ENCODE data around the gene AZGP1.

The AZGP1 gene

GRCh38 chr7:99928994-99929729, 46.7 kb downstream of the AZGP1 start, which contains the start of gene GJC3:
Gene GJC3, minus strand, starts transcription at chr7:99929620. Its CDS starts 0 bp downstream, at chr7:99929620.
- no peaks in the 10 kb centered on the region for H3F3A ChIP-seq (ENCODE audit: insufficient read depth, low read length)

GRCh38 chr7:99928188-99928587, 47.6 kb downstream of the AZGP1 start:
- H3K9me2 ChIP-seq (ENCODE audit: low read depth, low read length): no peaks in the 10 kb centered on the region
- no peak overlapping the region for H3K27ac ChIP-seq (ENCODE audit: low read depth, low read length, poor library complexity, severe bottlenecking)
- H3K9me3 ChIP-seq (ENCODE audit: low read length): no peaks in the 10 kb centered on the region
- H3K4me2 ChIP-seq (ENCODE audit: low read length): no peak overlapping the region
- no peak overlapping the region for H3K9ac ChIP-seq (ENCODE audit: low read length)
- no peaks in the 10 kb centered on the region for H3K79me2 ChIP-seq (ENCODE audit: insufficient read depth, low read length)
- TF ChIP-seq EZH2 (IDR thresholded peaks at IDR 0.05; ENCODE audit: borderline replicate concordance, low read length): no peak
- TF ChIP-seq CTCF (IDR thresholded peaks at IDR 0.05; ENCODE audit: low read length): no peak
- H3K4me3 ChIP-seq (ENCODE audit: low read depth, low read length, poor library complexity, severe bottlenecking): no peak overlapping the region
- no peaks in the 10 kb centered on the region for H3F3A ChIP-seq (ENCODE audit: insufficient read depth, low read length)
- H3K27me3 ChIP-seq (ENCODE audit: insufficient read depth, low read length): 0 out of 2 replicates have a peak, but pooled peaks cover 1% of the 10 kb centered on the region
- H2AFZ ChIP-seq (ENCODE audit: low read length): no peak overlapping the region
- peaks cover 6% of the 10 kb centered on the region for H3K4me1 ChIP-seq (ENCODE audit: insufficient read depth, low read length, severe bottlenecking)
- no peaks in the 10 kb centered on the region for H3K36me3 ChIP-seq (ENCODE audit: insufficient read depth, low read length)
- H4K20me1 ChIP-seq (ENCODE audit: insufficient read depth, low read length): no peaks in the 10 kb centered on the region

More at GRCh38 chr7:99928994-99929729, 46.7 kb downstream of the AZGP1 start, which contains the start of gene GJC3:
- H4K20me1 ChIP-seq (ENCODE audit: insufficient read depth, low read length): no peaks in the 10 kb centered on the region
- no peaks in the 10 kb centered on the region for H3K36me3 ChIP-seq (ENCODE audit: insufficient read depth, low read length)
- no peaks in the 10 kb centered on the region for H3K9me3 ChIP-seq (ENCODE audit: low read length)
- peak within 1 kb of the TSS; percentile 21 for H3K4me3 ChIP-seq (ENCODE audit: low read depth, low read length, poor library complexity, severe bottlenecking)
- no peak within 1 kb of the TSS for H2AFZ ChIP-seq (ENCODE audit: low read length)
- peak within 1 kb of the TSS; percentile 35; the same call in 1 of the 2 replicates for H3K4me2 ChIP-seq (ENCODE audit: low read length)
- H3K79me2 ChIP-seq (ENCODE audit: insufficient read depth, low read length): no peaks in the 10 kb centered on the region
- no peaks in the 10 kb centered on the region for H3K9me2 ChIP-seq (ENCODE audit: low read depth, low read length)
- H3K9ac ChIP-seq (ENCODE audit: low read length): no peak within 1 kb of the TSS; the same call in 1 of the 2 replicates
- H3K27me3 ChIP-seq (ENCODE audit: insufficient read depth, low read length): 0 out of 2 replicates have a peak, but pooled peaks cover 8% of the 10 kb centered on the region
- H3K27ac ChIP-seq (ENCODE audit: low read depth, low read length, poor library complexity, severe bottlenecking): no peak within 1 kb of the TSS
- peaks cover 6% of the 10 kb centered on the region for H3K4me1 ChIP-seq (ENCODE audit: insufficient read depth, low read length, severe bottlenecking)
- TF ChIP-seq CTCF (IDR thresholded peaks at IDR 0.05; ENCODE audit: low read length): peak; percentile 30; the same call in 1 of the 2 replicates
- TF ChIP-seq EZH2 (IDR thresholded peaks at IDR 0.05; ENCODE audit: borderline replicate concordance, low read length): no peak

- Histone ChIP-seq H3K9me3 (ENCODE audit: low read length) (no peaks in the 10 kb centered on the region), H3K27ac (ENCODE audit: low read depth, low read length, poor library complexity, severe bottlenecking) (no peak overlapping the region), H3K4me3 (ENCODE audit: low read depth, low read length, poor library complexity, severe bottlenecking) (no peak overlapping the region), H3K79me2 (ENCODE audit: insufficient read depth, low read length) (no peaks in the 10 kb centered on the region), H3K9me2 (ENCODE audit: low read depth, low read length) (no peaks in the 10 kb centered on the region), H3K4me1 (ENCODE audit: insufficient read depth, low read length, severe bottlenecking) (peaks cover 6% of the 10 kb centered on the region), H3K9ac (ENCODE audit: low read length) (no peak overlapping the region), H3K4me2 (ENCODE audit: low read length) (no peak overlapping the region), H3K36me3 (ENCODE audit: insufficient read depth, low read length) (no peaks in the 10 kb centered on the region; the same call in 1 of the 2 replicates), H4K20me1 (ENCODE audit: insufficient read depth, low read length) (no peaks in the 10 kb centered on the region), H2AFZ (ENCODE audit: low read length) (no peak overlapping the region), H3F3A (ENCODE audit: insufficient read depth, low read length) (no peaks in the 10 kb centered on the region), H3K27me3 (ENCODE audit: insufficient read depth, low read length) (no peaks in the 10 kb centered on the region)
- TF ChIP-seq EZH2 (IDR thresholded peaks at IDR 0.05; ENCODE audit: borderline replicate concordance, low read length): no peak
Observed at GRCh38 chr7:99927536-99927935, 48.3 kb downstream of the AZGP1 start.
